ENCODE measurements around the gene GNG7. TPM values are rescaled to one million over a fixed set of nuclear protein-coding genes. Genes with fewer than 3 reads are reported as not detected.

GNG7 gene
- total RNA-seq, 1 donor from 2014 or later: 0.14 TPM

- intact Hi-C loops (cut with micrococcal nuclease): no loop called here
These were observed 24.6 kb upstream of the GNG7 start for GRCh38 chr19:2726904-2727639.

- intact Hi-C loops (cut with micrococcal nuclease): no loop called here
These were observed 23.8 kb upstream of the GNG7 start for GRCh38 chr19:2726160-2726855.

GRCh38 chr19:2724148-2724557 lies 21.7 kb upstream of the GNG7 start:
- intact Hi-C loops (cut with micrococcal nuclease): no loop called here

- intact Hi-C loops (cut with micrococcal nuclease): no loop called here
These were observed 21.3 kb upstream of the GNG7 start for GRCh38 chr19:2723747-2724146.

DNA sequence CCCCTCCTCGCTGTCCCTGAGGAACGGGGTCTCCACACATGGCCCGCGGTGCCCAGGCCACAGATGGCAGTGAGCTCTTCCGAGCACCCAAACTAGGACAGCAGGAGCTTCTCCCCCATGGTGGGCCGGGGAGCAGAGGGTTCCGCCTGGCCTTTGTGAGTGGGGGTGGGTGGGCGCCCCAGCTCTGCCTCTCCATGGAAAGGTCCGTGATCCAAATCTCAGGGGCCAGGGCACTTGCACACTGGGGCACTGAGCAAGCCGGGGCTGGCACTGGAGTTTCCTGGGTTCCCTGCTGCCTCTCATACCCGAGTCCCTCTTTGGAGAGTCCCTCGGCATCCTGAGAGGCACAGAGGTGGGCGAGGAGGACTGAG lies 20.8 kb upstream of the GNG7 start:
- intact Hi-C loops (cut with micrococcal nuclease): no loop called here

GRCh38 chr19:2722541-2723344 lies 20.2 kb upstream of the GNG7 start:
- intact Hi-C loops (cut with micrococcal nuclease): no loop called here

DNA sequence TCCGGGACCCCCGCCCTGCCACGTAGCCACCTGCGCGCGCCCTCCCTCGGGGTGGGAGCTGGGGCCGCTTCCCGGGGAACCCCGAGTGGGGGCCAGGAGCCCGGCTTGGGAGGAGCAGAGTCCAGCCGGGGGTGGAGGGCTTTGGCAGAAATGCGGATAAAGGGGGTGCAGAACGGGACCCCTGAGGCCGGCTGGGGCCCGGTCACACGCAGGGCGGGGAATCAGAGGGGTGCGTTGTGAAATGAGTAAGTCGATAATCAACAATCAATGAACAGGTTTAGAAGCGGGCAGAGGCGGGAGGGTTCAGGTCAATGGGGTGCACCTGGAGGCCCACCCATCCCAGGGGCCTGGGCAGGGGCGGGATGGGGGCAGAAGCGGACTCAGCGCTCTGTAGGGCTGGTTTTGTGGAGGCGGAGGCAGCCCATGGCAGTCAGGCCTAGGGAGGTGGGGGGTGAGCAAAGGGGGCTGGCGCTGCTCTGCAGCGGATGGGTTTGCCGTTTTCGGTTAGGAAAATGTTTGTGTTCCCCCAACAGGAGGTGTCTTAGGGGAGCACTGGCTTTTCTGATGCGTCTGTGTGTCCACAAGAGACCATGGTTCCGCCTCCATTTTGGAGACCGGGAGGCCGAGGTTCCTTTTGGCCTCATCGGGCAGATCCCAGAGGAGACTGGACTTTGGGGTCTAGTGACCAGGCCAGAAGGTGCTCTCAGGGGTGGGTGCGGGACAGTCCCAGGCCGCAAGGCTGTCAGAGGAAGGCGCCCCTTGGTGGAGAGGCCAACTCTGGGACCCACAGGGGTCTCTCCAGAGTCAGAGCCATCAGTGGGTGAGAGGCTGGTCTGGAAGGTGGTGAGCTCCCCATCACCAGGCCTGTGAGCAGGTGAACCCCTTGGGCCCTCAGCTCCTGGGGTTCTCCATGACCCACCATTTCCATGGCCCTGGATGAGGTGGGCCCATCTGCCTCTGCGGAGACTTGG lies 19.4 kb upstream of the GNG7 start:
- intact Hi-C loops (cut with micrococcal nuclease): no loop called here

GRCh38 chr19:2720777-2721569 lies 18.5 kb upstream of the GNG7 start, which contains the start of gene DIRAS1:
TSS of gene DIRAS1 (minus strand) at chr19:2721372. CDS start at chr19:2717806, 3,566 bp downstream.
- intact Hi-C loops (cut with micrococcal nuclease): no loop called here

DNA sequence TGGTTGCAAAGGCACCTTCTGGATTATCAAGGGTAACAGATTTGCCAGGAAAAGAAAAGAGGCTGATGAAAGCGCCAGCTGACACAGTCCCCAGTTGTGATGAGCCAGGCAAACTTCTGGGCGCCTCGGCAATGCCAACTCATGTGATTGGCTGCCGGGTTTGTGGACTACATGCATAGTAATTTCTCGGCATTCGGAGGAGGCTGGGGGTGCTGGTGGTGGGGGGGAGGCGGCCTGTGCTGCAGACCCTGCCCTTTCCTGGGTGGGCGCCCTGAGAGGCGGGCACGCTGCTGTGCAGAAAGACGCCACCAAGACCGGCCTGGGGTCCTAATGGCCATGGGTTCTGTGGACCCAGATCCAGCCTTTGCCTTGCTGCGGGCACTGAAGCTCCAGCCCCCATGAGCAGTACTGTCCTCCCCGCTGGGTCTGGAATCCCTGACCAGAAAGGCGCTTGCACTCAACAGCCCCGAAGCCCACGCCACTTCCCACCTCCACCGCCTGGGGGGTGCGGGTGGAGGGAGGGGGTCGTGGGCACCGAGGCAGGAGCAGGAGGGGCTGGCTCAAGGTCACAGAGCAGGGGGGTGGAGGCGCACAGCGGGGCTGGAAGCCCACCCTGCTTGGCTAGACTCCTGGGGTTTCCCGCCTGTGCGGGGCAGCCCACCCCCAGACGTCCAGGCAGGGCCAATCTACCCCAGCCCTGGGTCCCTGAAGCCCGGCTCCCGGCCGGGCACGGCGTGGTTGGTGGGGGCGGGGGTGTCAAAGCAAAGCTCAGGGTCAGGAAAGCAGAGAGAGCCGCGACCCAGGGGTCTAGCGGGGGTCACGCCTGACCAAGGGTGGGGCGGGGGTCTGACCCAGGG lies 17.7 kb upstream of the GNG7 start:
- intact Hi-C loops (cut with micrococcal nuclease): no loop called here

- intact Hi-C loops (cut with micrococcal nuclease): no loop called here
These were observed 16.8 kb upstream of the GNG7 start for GRCh38 chr19:2719232-2719735.

- intact Hi-C loops (cut with micrococcal nuclease): no loop called here
These were observed 15.4 kb upstream of the GNG7 start for GRCh38 chr19:2717638-2718541.

GRCh38 chr19:2716722-2717637 lies 14.5 kb upstream of the GNG7 start:
- intact Hi-C loops (cut with micrococcal nuclease): no loop called here

DNA sequence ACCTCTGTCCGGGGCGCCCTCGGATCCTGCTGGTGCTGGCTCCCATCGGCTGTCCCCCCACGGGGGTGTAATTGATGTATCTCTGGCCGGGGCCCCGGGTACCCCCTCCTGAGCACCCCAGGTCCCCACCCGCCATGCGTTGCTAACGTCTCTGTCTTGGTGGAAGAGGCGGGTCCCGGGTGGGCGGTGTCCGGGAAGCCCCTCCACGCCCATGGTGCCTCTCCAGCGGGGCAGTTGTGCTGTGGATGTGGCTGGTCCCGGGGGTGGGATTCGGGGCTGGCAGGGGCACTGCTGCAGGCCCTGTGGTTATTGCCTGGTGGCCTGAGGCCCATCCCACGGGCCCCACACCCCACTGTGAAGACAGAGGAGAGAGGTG lies 13.8 kb upstream of the GNG7 start:
- intact Hi-C loops (cut with micrococcal nuclease): no loop called here

DNA sequence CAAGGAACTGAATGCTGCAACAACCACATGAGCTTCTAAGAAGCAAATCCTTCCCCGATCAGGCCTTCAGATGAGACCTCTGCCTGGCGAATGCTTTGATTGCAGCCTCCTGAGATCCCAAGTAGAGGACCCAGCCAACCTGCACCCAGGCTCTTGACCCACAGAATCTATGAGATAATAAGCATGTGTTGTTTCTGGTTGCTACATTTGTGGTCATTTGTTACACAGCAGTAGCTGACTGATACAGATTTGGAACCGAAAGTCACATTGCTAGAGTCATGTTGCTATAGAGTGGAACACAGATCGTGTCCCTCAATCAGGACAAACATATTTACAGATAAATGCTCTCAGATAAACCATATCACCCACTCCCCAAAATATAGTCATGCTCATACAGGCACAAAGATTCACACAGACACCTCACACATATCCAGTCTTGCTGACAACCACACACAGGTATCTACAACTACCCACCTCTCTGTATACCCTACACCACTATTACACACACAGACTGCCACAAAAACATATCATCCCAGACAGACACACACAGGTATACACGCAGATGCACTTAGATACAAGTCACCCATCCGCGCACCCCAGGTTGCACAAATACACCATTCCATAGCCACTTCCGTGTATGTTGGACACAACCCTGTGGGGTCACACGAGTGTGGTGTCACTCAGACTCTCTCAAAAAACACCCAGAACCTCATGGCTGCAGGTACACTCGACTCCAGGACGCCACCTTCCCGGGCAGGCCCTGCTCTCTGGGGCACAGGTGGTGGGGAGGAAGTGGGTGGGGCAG lies 13.2 kb upstream of the GNG7 start:
- intact Hi-C loops (cut with micrococcal nuclease): no loop called here

- intact Hi-C loops (cut with micrococcal nuclease): no loop called here
These were observed 12.2 kb upstream of the GNG7 start for GRCh38 chr19:2714531-2715269.
